GM21529 (cell line): ENCODE data around the gene AGXT.

Source experiments
- ATAC-seq: cut with Tn5 transposase; IDR thresholded peaks from one replicate; pipeline ENCODE4 v1.9.1; 2021; ENCODE audit not compliant: unreplicated experiment

AGXT gene

DNA sequence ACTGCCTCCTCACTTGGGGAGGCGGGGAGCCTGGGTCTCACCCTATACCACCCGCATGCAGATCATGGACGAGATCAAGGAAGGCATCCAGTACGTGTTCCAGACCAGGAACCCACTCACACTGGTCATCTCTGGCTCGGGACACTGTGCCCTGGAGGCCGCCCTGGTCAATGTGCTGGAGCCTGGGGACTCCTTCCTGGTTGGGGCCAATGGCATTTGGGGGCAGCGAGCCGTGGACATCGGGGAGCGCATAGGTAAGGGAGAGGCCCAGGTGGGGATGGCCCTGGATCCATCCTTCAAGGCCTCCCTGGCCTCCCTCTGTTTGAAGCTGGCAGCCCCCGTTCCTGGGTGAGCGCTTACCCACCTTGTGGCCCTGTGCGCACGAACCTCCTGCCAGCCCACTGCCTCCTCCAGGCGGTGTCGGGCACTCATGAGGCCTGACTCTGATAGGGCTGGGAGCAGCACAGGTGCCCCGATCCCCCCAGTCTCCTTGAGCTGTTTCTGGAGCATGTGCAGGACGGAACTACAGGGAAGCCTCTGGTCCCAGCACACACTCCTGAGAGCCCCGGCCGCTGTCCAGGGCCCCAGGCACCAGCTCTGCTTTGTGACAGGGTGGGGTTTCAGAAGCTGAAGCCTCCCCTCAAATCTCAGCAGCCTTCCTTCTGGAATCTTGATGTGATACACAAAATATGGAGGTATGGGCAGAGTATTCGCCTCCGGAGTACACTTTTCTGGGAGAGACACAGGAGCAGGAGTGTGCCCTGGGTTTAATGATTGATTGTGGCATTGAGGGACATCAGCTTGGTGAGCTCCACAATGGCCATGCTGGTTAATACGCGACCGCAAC, 708 bp downstream of the AGXT start:
- no peak for ATAC-seq

DNA sequence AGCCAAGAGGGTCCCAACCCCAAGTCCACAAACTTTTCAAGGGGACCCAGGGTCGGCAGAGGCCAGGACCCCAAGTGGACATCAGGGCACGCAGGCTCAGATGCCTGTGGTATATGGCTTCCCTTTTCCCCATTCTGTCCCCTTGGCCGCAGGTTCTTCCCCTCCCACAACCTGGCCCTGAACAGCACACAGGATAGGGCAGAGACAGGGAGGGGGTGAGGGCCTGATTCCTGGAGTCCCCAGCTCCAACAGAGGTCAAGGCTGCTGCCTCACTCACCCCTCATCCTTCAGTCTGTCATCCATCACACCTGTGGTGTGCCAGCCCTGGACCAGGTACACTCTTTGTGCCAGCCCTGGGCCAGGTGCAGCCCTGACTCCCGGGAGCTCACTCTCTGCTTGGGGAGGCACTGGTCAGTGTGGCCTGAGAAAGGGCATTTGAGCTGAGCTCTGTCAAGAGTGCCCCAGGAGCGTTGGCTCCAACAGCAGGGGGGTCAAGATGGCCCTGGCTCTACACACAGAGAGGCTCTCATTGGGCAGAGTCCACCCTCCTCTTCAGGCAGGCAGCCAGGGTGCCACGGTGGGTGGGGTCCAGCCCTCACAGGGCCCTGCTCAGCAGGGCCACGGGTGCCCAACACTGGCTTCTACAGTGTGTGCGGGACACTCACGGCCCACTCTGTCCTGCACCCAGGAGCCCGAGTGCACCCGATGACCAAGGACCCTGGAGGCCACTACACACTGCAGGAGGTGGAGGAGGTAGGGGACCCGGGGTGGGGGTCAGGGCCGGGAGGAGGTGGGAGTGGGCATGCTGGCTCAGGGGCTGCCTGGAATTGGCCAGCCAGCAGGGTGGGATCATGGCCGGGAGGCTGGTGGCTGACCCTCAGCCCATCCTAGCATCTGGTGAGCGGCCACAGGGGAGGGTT, 1.6 kb downstream of the AGXT start:
- no peak for ATAC-seq

GRCh38 chr2:240871071-240871958, 2.7 kb downstream of the AGXT start:
- no peak for ATAC-seq

DNA sequence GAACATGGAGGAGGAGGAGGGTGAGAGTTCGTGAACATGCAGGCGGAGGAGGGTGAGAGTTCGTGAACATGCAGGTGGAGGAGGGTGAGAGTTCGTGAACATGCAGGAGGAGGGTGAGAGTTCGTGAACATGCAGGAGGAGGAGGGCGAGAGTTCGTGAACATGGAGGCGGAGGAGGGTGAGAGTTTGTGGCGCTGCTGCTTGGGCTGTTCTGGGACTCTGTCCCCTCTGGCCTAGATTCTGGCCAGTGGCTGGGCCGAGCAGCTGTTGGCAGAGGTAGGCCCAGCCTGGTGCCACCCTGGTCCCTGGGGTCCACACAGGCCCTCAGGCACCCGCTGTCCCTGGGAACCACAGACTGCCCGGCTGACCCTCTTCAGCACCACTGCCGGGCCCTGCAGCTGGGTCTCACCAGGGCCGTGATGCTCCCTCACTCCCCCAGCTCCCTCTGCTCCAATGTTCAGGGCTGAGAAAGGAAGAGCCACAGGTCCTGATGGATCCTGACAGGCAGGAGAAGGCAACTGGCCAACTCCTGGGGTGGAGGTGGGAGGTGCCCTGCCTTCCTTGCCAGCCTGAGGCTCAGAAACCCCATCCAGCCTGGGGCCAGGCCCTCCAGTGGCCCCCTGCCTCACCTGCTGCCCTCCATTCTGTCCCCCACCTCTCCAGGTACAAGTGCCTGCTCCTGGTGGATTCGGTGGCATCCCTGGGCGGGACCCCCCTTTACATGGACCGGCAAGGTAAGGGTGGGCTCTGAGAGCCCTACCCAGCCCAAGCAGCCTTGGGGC, 3.9 kb downstream of the AGXT start:
- ATAC-seq, result no peak

GRCh38 chr2:240873098-240873788, 4.6 kb downstream of the AGXT start:
- ATAC-seq, result no peak

GRCh38 chr2:240873805-240874714, 5.4 kb downstream of the AGXT start:
- no peak for ATAC-seq

DNA sequence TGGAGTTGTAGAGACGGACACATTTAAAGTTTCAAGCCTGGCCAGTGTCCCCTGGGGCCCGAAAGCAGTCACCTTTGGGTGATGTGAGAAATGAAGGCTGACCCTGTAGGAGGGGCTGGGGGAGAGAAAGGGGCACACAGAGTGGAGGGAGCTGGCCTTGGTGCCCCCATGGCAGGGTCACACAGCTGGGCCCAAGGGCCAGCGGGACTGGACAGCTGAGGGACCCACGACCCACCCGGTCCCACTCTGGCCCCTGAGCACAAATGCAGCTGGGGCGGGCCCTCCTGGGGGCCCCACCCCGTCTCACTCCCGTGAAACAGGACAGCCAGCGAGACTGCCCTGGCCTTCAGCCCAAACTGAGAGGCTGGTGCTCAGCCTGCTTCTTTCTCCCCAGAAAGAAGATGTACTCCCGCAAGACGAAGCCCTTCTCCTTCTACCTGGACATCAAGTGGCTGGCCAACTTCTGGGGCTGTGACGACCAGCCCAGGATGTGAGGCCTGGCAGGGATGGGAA, 6.1 kb downstream of the AGXT start:
- ATAC-seq, result no peak

DNA sequence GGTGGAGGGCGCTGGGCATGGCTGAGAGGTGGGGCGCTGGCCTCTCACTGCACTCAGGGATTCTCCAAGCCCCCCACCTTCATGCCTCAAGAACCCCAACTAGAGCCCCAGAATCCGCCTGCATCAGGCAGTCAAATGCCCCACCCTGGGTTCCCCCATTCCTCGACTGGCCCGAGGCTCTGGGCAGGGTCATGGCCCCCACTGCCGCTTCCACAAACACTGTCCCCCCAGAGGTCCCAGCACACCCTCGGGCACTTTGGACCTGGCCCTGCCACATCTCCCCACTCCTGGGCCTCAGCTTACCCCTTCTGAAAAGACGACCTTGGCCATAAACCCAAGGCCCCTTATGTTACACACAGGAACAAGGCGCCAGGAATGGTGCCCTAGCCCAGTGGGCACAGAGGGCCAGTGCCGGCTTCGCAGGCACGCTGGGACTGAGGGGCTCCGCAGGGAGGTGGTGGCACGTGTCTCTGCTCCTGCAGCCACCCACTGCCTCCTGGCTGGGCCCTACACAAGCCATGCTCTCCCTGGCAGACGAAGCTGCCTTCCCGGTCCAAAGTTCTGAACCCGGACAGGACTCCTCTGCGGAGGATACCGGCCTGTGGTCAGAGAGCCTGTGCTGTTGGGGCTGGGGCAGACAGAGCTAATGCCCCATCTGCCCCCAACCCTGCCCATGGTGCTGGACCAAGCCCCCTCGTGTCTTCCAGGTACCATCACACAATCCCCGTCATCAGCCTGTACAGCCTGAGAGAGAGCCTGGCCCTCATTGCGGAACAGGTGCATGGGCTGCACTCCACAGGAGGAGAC, 6.8 kb downstream of the AGXT start:
- ATAC-seq, result no peak

- no peak for ATAC-seq
Observed at GRCh38 chr2:240876035-240876474, 7.4 kb downstream of the AGXT start.

DNA sequence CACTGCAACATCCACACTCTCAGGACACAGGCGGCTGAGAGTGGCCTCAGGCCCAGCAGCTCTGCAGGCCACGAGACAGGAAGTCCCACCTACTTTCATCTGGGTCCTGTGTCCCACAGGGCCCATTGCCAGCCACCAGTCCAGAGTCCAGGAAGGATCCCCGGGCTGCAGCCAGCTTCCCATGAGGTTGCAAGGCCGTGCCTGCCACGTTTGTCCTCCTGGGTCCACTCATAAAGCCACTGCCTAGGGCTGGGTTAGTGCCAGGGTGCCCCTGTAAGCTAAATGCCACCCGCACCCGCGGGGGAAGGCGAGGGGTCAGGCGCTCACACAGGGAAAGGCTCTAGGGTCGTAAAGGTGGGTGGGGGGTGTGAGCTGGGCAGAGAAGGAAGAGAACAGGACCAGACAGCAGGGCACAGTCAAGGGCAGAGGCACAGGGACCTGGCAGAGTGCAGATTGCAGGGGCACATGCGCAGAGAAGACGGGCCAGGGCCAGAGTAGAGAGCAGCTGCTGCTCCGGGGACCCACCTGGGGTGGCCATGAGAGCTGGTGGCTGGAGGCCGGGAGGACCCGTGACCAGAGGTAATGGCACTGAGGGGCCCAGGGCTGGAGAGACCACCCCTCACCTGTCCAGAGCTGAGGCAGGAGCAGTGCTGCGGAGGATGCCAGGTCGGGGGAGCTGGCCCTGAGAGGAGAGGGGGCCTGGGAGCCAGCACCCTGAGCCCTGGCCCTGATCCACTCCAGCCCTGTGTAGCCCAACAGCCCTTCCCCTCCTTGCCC, 8.0 kb downstream of the AGXT start:
- ATAC-seq, result no peak

GRCh38 chr2:240877460-240878340, 9.1 kb downstream of the AGXT start:
- no peak for ATAC-seq

GRCh38 chr2:240878341-240878936, 9.8 kb downstream of the AGXT start:
- ATAC-seq, result no peak

GRCh38 chr2:240879105-240879504, 10.5 kb downstream of the AGXT start:
- ATAC-seq, result no peak

GRCh38 chr2:240881913-240882312, 13.3 kb downstream of the AGXT start:
- no peak for ATAC-seq

GRCh38 chr2:240884221-240884620, 15.6 kb downstream of the AGXT start:
- ATAC-seq, result no peak
